HEK293 (cell line): ENCODE data around the gene CDC25A.

Experiments
- CTCF ChIA-PET: fragments of 350-600 bp; formaldehyde crosslinking; extraction: SDS; loops from one replicate; lab custom pipeline; 2021; ENCODE audit warnings: antibody characterized with exemption; lab: Yijun Ruan, JAX
- POLR2A ChIA-PET: fragments of 300-600 bp; formaldehyde crosslinking; extraction: SDS; loops from one replicate; lab custom pipeline; 2020; ENCODE audit warnings: antibody characterized with exemption, inconsistent platforms; lab: Yijun Ruan, JAX
- H3K27ac ChIP-seq: fragments of 200-500 bp; sonication (Bioruptor generic); 2 replicates; pipeline ENCODE4 v1.5.1; 2014; ENCODE audit warnings: low read depth, low read length, control low read depth, inconsistent platforms; ENCODE audit errors: extremely low read depth
- H3K36me3 ChIP-seq, 2 experiments: fragments of 200-500 bp in 1 of 2; sonication (Bioruptor generic) in 1 of 2; 1 replicate in 1 of 2; 2 replicates in 1 of 2; pipeline ENCODE4 v1.5.1; 2014 to 2017; ENCODE audit warnings: inconsistent platforms in 2 of 2, low read length in 2 of 2; ENCODE audit not compliant: control insufficient read depth in 2 of 2, insufficient read depth in 1 of 2
- H3K4me1 ChIP-seq: fragments of 200-500 bp; sonication (Bioruptor generic); 2 replicates; pipeline ENCODE4 v1.5.1; 2014; ENCODE audit warnings: mild to moderate bottlenecking, low read length, inconsistent platforms; ENCODE audit not compliant: control insufficient read depth, insufficient read depth
- H3K4me3 ChIP-seq: 2 replicates; pipeline ENCODE4 v1.5.1; 2011; ENCODE audit warnings: low read depth, mild to moderate bottlenecking, control low read depth, low read length, moderate library complexity
- H3K9me3 ChIP-seq: fragments of 200-500 bp; sonication (Bioruptor generic); 2 replicates; pipeline ENCODE4 v1.5.1; 2014; ENCODE audit warnings: low read depth, low read length, inconsistent platforms; ENCODE audit not compliant: control insufficient read depth, insufficient read depth
- GFI1B ChIP-seq: fragments of 450-650 bp; formaldehyde crosslinking; IDR thresholded peaks from 2 replicates; pipeline ENCODE4 v1.5.1; 2016; ENCODE audit warnings: missing biosample characterization, missing genetic modification characterization
- GLIS1 ChIP-seq: fragments of 450-650 bp; formaldehyde crosslinking; IDR thresholded peaks from 2 replicates; pipeline ENCODE4 v1.5.1; 2016; ENCODE audit warnings: missing biosample characterization, missing genetic modification characterization
- HOXC10 ChIP-seq: sonication (generic); formaldehyde crosslinking; IDR thresholded peaks from 2 replicates; pipeline ENCODE4 v1.8.1; 2023; ENCODE audit warnings: mild to moderate bottlenecking, missing genetic modification reagents
- PRDM1 ChIP-seq: fragments of 450-650 bp; formaldehyde crosslinking; IDR thresholded peaks from 2 replicates; pipeline ENCODE4; 2016; ENCODE audit warnings: missing biosample characterization, missing genetic modification characterization
- ZBTB8A ChIP-seq: fragments of 450-650 bp; formaldehyde crosslinking; IDR thresholded peaks from 2 replicates; pipeline ENCODE4 v1.5.1; 2016; ENCODE audit warnings: missing biosample characterization, missing genetic modification characterization
- ZIC2 ChIP-seq: fragments of 450-650 bp; formaldehyde crosslinking; IDR thresholded peaks from 2 replicates; pipeline ENCODE4 v1.5.1; 2016; ENCODE audit warnings: missing biosample characterization, missing genetic modification characterization
- ZNF121 ChIP-seq: fragments of 450-650 bp; formaldehyde crosslinking; IDR thresholded peaks from 2 replicates; pipeline ENCODE4 v1.5.1; 2016; ENCODE audit warnings: missing biosample characterization, missing genetic modification characterization
- ZNF223 ChIP-seq: fragments of 450-650 bp; formaldehyde crosslinking; IDR thresholded peaks from 2 replicates; pipeline ENCODE4 v1.5.1; 2016; ENCODE audit warnings: missing biosample characterization, missing genetic modification characterization
- ZNF292 ChIP-seq: fragments of 450-650 bp; formaldehyde crosslinking; IDR thresholded peaks from 2 replicates; pipeline ENCODE4 v1.5.1; 2016; ENCODE audit warnings: low read depth, missing biosample characterization, missing genetic modification characterization, borderline replicate concordance
- ZNF37A ChIP-seq: fragments of 450-650 bp; IDR thresholded peaks from 2 replicates; pipeline ENCODE4 v1.5.1; 2018; ENCODE audit warnings: missing biosample characterization, missing genetic modification characterization
- ZNF561 ChIP-seq: fragments of 450-650 bp; IDR thresholded peaks from 2 replicates; pipeline ENCODE4 v1.5.1; 2018; ENCODE audit warnings: missing biosample characterization, missing genetic modification characterization, borderline replicate concordance
- ZNF596 ChIP-seq: fragments of 450-650 bp; IDR thresholded peaks from 2 replicates; pipeline ENCODE4 v1.5.0; 2018; ENCODE audit warnings: missing biosample characterization, mild to moderate bottlenecking, missing genetic modification characterization, moderate library complexity
- ZNF626 ChIP-seq: fragments of 450-650 bp; sonication (Bioruptor Pico); formaldehyde crosslinking; IDR thresholded peaks from 2 replicates; pipeline ENCODE4 v1.5.1; 2018; ENCODE audit warnings: missing biosample characterization, missing genetic modification characterization, inconsistent platforms
- ZNF670 ChIP-seq: fragments of 450-650 bp; formaldehyde crosslinking; IDR thresholded peaks from 2 replicates; pipeline ENCODE4 v1.5.1; 2016; ENCODE audit warnings: missing biosample characterization, missing genetic modification characterization, low read depth
- ZNF768 ChIP-seq: fragments of 450-650 bp; formaldehyde crosslinking; IDR thresholded peaks from 2 replicates; pipeline ENCODE4 v1.5.1; 2018; ENCODE audit warnings: missing biosample characterization, mild to moderate bottlenecking, missing genetic modification characterization
- ZSCAN23 ChIP-seq: fragments of 450-650 bp; formaldehyde crosslinking; IDR thresholded peaks from 2 replicates; pipeline ENCODE4 v1.5.1; 2016; ENCODE audit warnings: missing biosample characterization, missing genetic modification characterization
- TF ChIP-seq, protein P1 (sequence below): fragments of 450-650 bp; formaldehyde crosslinking; IDR thresholded peaks from 2 replicates; pipeline ENCODE4 v1.5.1; 2016; ENCODE audit warnings: missing biosample characterization, missing genetic modification characterization
- TF ChIP-seq, protein P2 (sequence below): fragments of 450-650 bp; formaldehyde crosslinking; IDR thresholded peaks from 2 replicates; pipeline ENCODE4 v1.5.1; 2017; ENCODE audit warnings: missing biosample characterization, missing genetic modification characterization
- TF ChIP-seq, protein P3 (sequence below): fragments of 450-650 bp; formaldehyde crosslinking; IDR thresholded peaks from 2 replicates; pipeline ENCODE4 v1.5.1; 2016; ENCODE audit warnings: missing biosample characterization, missing genetic modification characterization
- TF ChIP-seq, protein P4 (sequence below): fragments of 450-650 bp; formaldehyde crosslinking; IDR thresholded peaks from 2 replicates; pipeline ENCODE4 v1.5.1; 2016; ENCODE audit warnings: missing biosample characterization, missing genetic modification characterization
- TF ChIP-seq, protein P5 (sequence below): fragments of 450-650 bp; formaldehyde crosslinking; conservative IDR thresholded peaks from 2 replicates; pipeline ENCODE4 v1.5.1; 2016; ENCODE audit warnings: low read depth, missing biosample characterization, missing genetic modification characterization
- TF ChIP-seq, protein P6 (sequence below): fragments of 450-650 bp; formaldehyde crosslinking; IDR thresholded peaks from 2 replicates; pipeline ENCODE4 v1.5.1; 2016; ENCODE audit warnings: missing biosample characterization, missing genetic modification characterization

Gene CDC25A

DNA sequence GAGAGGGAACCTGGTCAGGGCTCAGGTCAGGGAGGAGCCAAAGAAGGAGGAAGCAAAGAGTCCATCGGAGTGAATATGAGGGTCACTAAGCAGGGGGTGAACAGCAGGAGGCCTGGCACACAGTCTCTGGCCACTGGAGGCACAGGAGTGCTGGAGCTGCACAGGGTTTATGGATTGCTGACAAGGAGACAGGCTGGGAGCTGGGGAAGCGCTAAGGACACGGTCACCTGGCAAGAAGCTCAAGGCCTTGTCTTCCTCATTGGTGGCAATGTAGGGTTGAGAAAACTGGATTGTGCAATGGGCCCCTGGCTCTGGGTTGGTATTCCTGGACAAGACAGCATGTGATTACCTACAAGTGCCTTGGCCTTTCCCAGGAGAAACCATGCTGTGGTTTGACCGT is 29.2 kb upstream of the CDC25A start:
- H3K4me3 ChIP-seq, result no peak overlapping the region
- TF ChIP-seq, protein P1, sequence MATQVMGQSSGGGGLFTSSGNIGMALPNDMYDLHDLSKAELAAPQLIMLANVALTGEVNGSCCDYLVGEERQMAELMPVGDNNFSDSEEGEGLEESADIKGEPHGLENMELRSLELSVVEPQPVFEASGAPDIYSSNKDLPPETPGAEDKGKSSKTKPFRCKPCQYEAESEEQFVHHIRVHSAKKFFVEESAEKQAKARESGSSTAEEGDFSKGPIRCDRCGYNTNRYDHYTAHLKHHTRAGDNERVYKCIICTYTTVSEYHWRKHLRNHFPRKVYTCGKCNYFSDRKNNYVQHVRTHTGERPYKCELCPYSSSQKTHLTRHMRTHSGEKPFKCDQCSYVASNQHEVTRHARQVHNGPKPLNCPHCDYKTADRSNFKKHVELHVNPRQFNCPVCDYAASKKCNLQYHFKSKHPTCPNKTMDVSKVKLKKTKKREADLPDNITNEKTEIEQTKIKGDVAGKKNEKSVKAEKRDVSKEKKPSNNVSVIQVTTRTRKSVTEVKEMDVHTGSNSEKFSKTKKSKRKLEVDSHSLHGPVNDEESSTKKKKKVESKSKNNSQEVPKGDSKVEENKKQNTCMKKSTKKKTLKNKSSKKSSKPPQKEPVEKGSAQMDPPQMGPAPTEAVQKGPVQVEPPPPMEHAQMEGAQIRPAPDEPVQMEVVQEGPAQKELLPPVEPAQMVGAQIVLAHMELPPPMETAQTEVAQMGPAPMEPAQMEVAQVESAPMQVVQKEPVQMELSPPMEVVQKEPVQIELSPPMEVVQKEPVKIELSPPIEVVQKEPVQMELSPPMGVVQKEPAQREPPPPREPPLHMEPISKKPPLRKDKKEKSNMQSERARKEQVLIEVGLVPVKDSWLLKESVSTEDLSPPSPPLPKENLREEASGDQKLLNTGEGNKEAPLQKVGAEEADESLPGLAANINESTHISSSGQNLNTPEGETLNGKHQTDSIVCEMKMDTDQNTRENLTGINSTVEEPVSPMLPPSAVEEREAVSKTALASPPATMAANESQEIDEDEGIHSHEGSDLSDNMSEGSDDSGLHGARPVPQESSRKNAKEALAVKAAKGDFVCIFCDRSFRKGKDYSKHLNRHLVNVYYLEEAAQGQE (tag by site-specific recombination), result no peak
- TF ChIP-seq ZNF670, result no peak
- TF ChIP-seq ZNF37A, result no peak
- TF ChIP-seq ZNF626, result no peak
- TF ChIP-seq GFI1B (tag by site-specific recombination), result no peak
- TF ChIP-seq, protein P2, sequence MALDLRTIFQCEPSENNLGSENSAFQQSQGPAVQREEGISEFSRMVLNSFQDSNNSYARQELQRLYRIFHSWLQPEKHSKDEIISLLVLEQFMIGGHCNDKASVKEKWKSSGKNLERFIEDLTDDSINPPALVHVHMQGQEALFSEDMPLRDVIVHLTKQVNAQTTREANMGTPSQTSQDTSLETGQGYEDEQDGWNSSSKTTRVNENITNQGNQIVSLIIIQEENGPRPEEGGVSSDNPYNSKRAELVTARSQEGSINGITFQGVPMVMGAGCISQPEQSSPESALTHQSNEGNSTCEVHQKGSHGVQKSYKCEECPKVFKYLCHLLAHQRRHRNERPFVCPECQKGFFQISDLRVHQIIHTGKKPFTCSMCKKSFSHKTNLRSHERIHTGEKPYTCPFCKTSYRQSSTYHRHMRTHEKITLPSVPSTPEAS, result no peak
- TF ChIP-seq ZNF292, result no peak
- TF ChIP-seq, protein P3, sequence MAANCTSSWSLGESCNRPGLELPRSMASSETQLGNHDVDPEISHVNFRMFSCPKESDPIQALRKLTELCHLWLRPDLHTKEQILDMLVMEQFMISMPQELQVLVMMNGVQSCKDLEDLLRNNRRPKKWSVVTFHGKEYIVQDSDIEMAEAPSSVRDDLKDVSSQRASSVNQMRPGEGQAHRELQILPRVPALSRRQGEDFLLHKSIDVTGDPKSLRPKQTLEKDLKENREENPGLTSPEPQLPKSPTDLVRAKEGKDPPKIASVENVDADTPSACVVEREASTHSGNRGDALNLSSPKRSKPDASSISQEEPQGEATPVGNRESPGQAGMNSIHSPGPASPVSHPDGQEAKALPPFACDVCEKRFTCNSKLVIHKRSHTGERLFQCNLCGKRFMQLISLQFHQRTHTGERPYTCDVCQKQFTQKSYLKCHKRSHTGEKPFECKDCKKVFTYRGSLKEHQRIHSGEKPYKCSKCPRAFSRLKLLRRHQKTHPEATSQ, result no peak
- no peak for TF ChIP-seq ZNF768
- TF ChIP-seq PRDM1 (tag by site-specific recombination), result no peak
- peak; percentile 61 for TF ChIP-seq GLIS1 (tag by site-specific recombination)
- TF ChIP-seq ZNF121 (tag by site-specific recombination), result no peak
- TF ChIP-seq ZNF596 (tag by site-specific recombination), result no peak
- TF ChIP-seq ZIC2 (tag by site-specific recombination), result peak; percentile 63
- CTCF ChIA-PET, result no interaction called here

DNA sequence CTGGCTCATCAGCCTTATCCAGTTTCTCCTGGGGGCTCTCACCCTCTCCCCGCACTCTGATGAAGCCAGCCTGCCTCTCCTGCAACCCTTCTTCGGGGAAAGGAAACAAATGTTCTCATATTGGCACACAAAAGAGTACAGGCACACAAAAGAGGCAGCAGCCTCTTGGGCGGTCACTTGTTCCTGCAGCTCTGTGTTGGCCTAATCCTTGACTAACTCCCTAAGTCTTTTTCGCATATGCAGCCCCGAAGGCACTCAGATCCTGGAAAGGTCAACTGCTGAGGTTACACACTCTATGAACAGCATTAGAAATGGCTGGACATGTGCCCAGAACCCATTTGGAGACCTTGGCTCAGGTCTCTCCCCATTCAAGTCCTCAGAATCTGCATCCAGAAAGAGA is 27.7 kb upstream of the CDC25A start:
- H3K4me3 ChIP-seq, result no peak overlapping the region
- ChIA-PET CTCF (no interaction called here), POLR2A (no interaction called here)
- H3K9me3 ChIP-seq, result no peaks in the 10 kb centered on the region
- H3K36me3 ChIP-seq, result no peaks in the 10 kb centered on the region
- H3K4me1 ChIP-seq, result no peaks in the 10 kb centered on the region
- H3K27ac ChIP-seq, result no peak overlapping the region
- TF ChIP-seq, protein P4, sequence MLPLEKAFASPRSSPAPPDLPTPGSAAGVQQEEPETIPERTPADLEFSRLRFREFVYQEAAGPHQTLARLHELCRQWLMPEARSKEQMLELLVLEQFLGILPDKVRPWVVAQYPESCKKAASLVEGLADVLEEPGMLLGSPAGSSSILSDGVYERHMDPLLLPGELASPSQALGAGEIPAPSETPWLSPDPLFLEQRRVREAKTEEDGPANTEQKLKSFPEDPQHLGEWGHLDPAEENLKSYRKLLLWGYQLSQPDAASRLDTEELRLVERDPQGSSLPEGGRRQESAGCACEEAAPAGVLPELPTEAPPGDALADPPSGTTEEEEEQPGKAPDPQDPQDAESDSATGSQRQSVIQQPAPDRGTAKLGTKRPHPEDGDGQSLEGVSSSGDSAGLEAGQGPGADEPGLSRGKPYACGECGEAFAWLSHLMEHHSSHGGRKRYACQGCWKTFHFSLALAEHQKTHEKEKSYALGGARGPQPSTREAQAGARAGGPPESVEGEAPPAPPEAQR, result no peak
- TF ChIP-seq, protein P5, sequence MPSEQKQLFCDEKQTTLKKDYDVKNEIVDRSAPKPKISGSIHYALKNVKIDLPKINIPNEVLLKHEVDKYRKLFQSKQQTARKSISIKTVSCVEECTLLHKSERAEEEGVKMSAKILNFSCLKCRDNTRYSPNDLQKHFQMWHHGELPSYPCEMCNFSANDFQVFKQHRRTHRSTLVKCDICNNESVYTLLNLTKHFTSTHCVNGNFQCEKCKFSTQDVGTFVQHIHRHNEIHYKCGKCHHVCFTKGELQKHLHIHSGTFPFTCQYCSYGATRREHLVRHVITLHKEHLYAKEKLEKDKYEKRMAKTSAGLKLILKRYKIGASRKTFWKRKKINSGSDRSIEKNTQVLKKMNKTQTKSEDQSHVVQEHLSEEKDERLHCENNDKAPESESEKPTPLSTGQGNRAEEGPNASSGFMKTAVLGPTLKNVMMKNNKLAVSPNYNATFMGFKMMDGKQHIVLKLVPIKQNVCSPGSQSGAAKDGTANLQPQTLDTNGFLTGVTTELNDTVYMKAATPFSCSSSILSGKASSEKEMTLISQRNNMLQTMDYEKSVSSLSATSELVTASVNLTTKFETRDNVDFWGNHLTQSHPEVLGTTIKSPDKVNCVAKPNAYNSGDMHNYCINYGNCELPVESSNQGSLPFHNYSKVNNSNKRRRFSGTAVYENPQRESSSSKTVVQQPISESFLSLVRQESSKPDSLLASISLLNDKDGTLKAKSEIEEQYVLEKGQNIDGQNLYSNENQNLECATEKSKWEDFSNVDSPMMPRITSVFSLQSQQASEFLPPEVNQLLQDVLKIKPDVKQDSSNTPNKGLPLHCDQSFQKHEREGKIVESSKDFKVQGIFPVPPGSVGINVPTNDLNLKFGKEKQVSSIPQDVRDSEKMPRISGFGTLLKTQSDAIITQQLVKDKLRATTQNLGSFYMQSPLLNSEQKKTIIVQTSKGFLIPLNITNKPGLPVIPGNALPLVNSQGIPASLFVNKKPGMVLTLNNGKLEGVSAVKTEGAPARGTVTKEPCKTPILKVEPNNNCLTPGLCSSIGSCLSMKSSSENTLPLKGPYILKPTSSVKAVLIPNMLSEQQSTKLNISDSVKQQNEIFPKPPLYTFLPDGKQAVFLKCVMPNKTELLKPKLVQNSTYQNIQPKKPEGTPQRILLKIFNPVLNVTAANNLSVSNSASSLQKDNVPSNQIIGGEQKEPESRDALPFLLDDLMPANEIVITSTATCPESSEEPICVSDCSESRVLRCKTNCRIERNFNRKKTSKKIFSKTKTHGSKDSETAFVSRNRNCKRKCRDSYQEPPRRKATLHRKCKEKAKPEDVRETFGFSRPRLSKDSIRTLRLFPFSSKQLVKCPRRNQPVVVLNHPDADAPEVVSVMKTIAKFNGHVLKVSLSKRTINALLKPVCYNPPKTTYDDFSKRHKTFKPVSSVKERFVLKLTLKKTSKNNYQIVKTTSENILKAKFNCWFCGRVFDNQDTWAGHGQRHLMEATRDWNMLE (tag by site-specific recombination), result no peak
- TF ChIP-seq ZSCAN23 (tag by site-specific recombination) (no peak), ZNF561 (tag by site-specific recombination) (no peak), HOXC10 (no peak), ZNF223 (tag by site-specific recombination) (no peak), ZBTB8A (tag by site-specific recombination) (no peak)
- TF ChIP-seq, protein P6, sequence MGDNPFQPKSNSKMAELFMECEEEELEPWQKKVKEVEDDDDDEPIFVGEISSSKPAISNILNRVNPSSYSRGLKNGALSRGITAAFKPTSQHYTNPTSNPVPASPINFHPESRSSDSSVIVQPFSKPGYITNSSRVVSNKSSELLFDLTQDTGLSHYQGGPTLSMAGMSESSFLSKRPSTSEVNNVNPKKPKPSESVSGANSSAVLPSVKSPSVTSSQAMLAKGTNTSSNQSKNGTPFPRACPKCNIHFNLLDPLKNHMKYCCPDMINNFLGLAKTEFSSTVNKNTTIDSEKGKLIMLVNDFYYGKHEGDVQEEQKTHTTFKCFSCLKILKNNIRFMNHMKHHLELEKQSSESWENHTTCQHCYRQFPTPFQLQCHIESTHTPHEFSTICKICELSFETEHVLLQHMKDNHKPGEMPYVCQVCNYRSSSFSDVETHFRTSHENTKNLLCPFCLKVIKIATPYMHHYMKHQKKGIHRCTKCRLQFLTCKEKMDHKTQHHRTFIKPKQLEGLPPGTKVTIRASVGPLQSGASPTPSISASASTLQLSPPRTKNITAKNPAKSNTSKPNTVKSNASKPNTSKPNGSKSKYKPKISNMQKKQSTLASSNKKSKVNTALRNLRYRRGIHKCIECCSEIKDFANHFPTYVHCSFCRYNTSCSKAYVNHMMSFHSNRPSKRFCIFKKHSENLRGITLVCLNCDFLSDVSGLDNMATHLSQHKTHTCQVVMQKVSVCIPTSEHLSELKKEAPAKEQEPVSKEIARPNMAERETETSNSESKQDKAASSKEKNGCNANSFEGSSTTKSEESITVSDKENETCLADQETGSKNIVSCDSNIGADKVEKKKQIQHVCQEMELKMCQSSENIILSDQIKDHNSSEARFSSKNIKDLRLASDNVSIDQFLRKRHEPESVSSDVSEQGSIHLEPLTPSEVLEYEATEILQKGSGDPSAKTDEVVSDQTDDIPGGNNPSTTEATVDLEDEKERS, result no peak

More for the DNA sequence above, 29.2 kb upstream of the CDC25A start:
- no peak overlapping the region for H3K27ac ChIP-seq
- H3K4me1 ChIP-seq, result no peaks in the 10 kb centered on the region
- H3K9me3 ChIP-seq, result no peaks in the 10 kb centered on the region
- no peaks in the 10 kb centered on the region for H3K36me3 ChIP-seq
- POLR2A ChIA-PET, result no interaction called here
